ENCODE data around the gene SHKBP1.

DNA sequence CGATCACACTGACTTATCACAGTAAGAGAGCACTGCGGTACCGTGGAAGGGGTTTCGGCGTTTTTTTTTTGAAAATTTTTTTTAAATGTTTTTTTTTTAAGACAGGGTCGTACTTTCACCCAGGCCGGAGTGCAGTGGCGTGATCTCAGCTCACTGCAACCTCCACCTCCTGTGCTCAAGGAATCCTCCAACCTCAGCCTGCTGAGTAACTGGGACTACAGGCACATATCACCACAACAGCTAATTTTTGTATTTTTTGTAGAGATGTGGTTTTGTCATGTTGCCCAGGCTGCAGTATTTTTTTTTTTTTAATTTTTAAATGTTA lies 43.5 kb downstream of the SHKBP1 start:
- TF ChIP-seq GLIS3 (CRISPR knock-in tag; IDR thresholded peaks at IDR 0.05) = no peak
- TF ChIP-seq ZNF565 (CRISPR knock-in tag; conservative IDR thresholded peaks at IDR 0.05; ENCODE audit: low read depth) = no peak
- TF ChIP-seq, protein P1, sequence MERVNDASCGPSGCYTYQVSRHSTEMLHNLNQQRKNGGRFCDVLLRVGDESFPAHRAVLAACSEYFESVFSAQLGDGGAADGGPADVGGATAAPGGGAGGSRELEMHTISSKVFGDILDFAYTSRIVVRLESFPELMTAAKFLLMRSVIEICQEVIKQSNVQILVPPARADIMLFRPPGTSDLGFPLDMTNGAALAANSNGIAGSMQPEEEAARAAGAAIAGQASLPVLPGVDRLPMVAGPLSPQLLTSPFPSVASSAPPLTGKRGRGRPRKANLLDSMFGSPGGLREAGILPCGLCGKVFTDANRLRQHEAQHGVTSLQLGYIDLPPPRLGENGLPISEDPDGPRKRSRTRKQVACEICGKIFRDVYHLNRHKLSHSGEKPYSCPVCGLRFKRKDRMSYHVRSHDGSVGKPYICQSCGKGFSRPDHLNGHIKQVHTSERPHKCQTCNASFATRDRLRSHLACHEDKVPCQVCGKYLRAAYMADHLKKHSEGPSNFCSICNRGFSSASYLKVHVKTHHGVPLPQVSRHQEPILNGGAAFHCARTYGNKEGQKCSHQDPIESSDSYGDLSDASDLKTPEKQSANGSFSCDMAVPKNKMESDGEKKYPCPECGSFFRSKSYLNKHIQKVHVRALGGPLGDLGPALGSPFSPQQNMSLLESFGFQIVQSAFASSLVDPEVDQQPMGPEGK (CRISPR knock-in tag; IDR thresholded peaks at IDR 0.05; ENCODE audit: borderline replicate concordance) = no peak
- TF ChIP-seq ZC3H10 (CRISPR knock-in tag; IDR thresholded peaks at IDR 0.05) = no peak
- no peak for TF ChIP-seq BACH2 (CRISPR knock-in tag; IDR thresholded peaks at IDR 0.05; ENCODE audit: borderline replicate concordance)
- TF ChIP-seq ZFP3 (CRISPR knock-in tag; IDR thresholded peaks at IDR 0.05) = no peak
- TF ChIP-seq TCF4 (CRISPR knock-in tag; IDR thresholded peaks at IDR 0.05; ENCODE audit: borderline replicate concordance) = no peak
- no peak for TF ChIP-seq ZNF70 (CRISPR knock-in tag; IDR thresholded peaks at IDR 0.05)
- TF ChIP-seq, protein P2, sequence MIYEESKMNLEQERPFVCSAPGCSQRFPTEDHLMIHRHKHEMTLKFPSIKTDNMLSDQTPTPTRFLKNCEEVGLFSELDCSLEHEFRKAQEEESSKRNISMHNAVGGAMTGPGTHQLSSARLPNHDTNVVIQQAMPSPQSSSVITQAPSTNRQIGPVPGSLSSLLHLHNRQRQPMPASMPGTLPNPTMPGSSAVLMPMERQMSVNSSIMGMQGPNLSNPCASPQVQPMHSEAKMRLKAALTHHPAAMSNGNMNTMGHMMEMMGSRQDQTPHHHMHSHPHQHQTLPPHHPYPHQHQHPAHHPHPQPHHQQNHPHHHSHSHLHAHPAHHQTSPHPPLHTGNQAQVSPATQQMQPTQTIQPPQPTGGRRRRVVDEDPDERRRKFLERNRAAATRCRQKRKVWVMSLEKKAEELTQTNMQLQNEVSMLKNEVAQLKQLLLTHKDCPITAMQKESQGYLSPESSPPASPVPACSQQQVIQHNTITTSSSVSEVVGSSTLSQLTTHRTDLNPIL (CRISPR knock-in tag; IDR thresholded peaks at IDR 0.05; ENCODE audit: low read depth) = no peak
- no peak for TF ChIP-seq ESRRG (CRISPR knock-in tag; IDR thresholded peaks at IDR 0.05)

Measured in SK-N-SH treated with all-trans-retinoic acid at 6 μM for 48 hours (cell line).